Neural cell (in vitro differentiated cells): ENCODE measurements around the gene SLC2A4.

Source experiments
- CTCF ChIP-seq: fragments of 450-650 bp; IDR thresholded peaks from 2 replicates; pipeline ENCODE4 v1.5.1; 2014; ENCODE audit warnings: antibody characterized with exemption, mild to moderate bottlenecking, moderate library complexity; ENCODE audit not compliant: poor library complexity, severe bottlenecking
- EP300 ChIP-seq: fragments of 450-650 bp; conservative IDR thresholded peaks from 2 replicates; pipeline ENCODE4 v1.6.1; 2014; ENCODE audit warnings: antibody characterized with exemption, mild to moderate bottlenecking, moderate library complexity; ENCODE audit not compliant: poor library complexity, severe bottlenecking
- EZH2 ChIP-seq: fragments of 200-600, 300-800 bp; shearing (Covaris generic), sonication (generic); IDR thresholded peaks from 2 replicates; pipeline ENCODE4 v1.6.1; 2014; ENCODE audit warnings: antibody characterized with exemption, low read length, borderline replicate concordance, mild to moderate bottlenecking; ENCODE audit not compliant: insufficient read depth, poor library complexity, severe bottlenecking
- MXI1 ChIP-seq: fragments of 450-650 bp; conservative IDR thresholded peaks from 2 replicates; pipeline ENCODE4 v1.6.1; 2014; ENCODE audit warnings: antibody characterized with exemption, mild to moderate bottlenecking; ENCODE audit not compliant: poor library complexity, severe bottlenecking
- POLR2AphosphoS5 ChIP-seq: IDR thresholded peaks from 2 replicates; pipeline ENCODE4 v1.6.1; 2012
- RAD21 ChIP-seq: fragments of 450-650 bp; conservative IDR thresholded peaks from 2 replicates; pipeline ENCODE4 v1.6.1; 2014; ENCODE audit warnings: antibody characterized with exemption, mild to moderate bottlenecking, moderate library complexity
- REST ChIP-seq: IDR thresholded peaks from 2 replicates; pipeline ENCODE4 v1.6.1; 2012; ENCODE audit warnings: borderline replicate concordance
- TAF1 ChIP-seq: IDR thresholded peaks from 2 replicates; pipeline ENCODE4 v1.6.1; 2012; ENCODE audit warnings: low read depth

- no peak for TF ChIP-seq CTCF
- no peak for TF ChIP-seq POLR2AphosphoS5
- TF ChIP-seq EZH2 = no peak
- no peak for TF ChIP-seq RAD21
- no peak for TF ChIP-seq EP300
- no peak for TF ChIP-seq REST
- TF ChIP-seq MXI1 = no peak
- TF ChIP-seq TAF1 = no peak
These were observed 31.0 kb downstream of the SLC2A4 start for GRCh38 chr17:7312432-7313087.
